GM19035 (cell line): ENCODE data around the gene CFHR1.
"Not testable (repeated sequence)": the region's sequence is repeated elsewhere in the genome, so short reads cannot be mapped to it uniquely, and the experiment has no call there.

ENCODE experiments used
- ATAC-seq: cut with Tn5 transposase; IDR thresholded peaks from one replicate; pipeline ENCODE4 v1.9.1; 2021; ENCODE audit not compliant: unreplicated experiment

The CFHR1 gene

GRCh38 chr1:196819531-196819930, at the start of gene CFHR1:
Gene CFHR1, plus strand, starts transcription at chr1:196819731. Its CDS starts 114 bp downstream, at chr1:196819845.
- ATAC-seq, result not testable (repeated sequence)

DNA sequence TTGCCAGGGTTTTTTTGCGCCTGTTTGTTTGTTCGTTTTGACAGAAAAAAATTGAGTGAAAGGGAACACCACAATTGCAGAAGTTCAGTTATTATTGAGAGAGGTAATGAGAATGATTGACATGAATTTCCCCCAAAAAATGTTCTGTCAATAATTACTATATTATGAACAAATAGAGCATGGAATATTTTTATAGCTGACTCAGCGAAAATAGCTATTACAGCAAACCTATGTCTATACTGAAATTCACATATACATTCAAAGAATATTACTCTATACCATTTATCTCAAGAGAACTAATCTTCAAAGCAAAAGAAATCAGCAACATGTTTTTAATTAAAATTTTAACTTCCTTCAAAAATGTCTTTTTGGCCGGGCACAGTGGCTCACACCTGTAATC, 49.7 kb upstream of the CFHR1 start:
- not testable (repeated sequence) for ATAC-seq

DNA sequence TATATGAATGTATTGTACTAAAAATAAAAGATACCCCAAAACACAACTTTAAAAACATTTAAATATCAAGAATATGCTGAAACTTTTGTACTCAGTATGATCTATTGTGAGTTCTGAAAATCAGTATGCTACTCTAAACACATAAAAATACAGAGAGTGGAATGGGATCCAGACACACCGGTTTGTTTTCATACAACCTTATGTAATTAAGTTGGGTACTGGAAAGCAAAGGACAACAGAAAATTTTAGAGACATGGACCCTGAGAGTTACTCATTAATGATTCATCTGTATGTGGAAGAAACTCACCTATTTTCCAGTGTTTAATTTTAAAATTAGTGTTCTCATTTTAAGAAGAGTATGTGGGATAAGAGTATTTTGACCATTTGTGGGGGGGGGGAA, 45.8 kb upstream of the CFHR1 start:
- ATAC-seq, result no peak

GRCh38 chr1:196774175-196774574, 45.4 kb upstream of the CFHR1 start:
- no peak for ATAC-seq

- peak; percentile 95 for ATAC-seq
These were observed 44.9 kb upstream of the CFHR1 start, which contains the start of gene CFHR3 for GRCh38 chr1:196774603-196775002. Gene CFHR3, plus strand, starts transcription at chr1:196774840. Its CDS starts 47 bp downstream, at chr1:196774887.

- ATAC-seq, result no peak
These were observed 41.9 kb upstream of the CFHR1 start for GRCh38 chr1:196777603-196778002.

DNA sequence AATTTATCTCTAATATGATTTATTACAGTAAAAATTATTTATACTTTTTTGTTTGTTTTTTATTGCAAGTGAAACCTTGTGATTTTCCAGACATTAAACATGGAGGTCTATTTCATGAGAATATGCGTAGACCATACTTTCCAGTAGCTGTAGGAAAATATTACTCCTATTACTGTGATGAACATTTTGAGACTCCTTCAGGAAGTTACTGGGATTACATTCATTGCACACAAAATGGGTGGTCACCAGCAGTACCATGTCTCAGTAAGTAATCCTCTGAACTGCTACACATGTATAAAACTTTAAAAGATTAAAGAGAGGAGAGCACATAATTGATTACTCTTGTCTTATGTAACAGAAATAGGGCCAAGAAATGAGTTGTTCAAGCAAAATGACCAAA, 40.4 kb upstream of the CFHR1 start:
- ATAC-seq, result no peak

- ATAC-seq, result not testable (repeated sequence)
These were observed 28.3 kb upstream of the CFHR1 start for GRCh38 chr1:196791252-196791651.

DNA sequence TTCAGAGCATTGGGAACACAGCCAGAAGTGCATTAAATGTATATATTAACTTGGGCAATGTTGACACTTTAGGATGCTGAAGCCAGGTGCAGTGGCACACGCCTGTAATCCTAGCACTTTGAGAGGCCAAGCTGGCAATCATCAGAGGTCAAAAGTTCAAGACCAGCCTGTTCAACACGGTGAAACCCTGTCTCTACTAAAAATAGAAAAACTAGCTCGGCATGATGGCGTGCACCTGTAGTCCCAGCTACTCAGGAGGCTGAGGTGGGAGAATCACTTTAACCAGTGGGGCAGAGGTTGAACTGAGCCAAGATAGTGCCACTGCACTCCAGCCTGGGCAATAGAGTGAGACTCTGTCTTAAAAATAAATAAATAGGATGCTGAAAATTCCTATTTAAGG, 25.4 kb upstream of the CFHR1 start:
- ATAC-seq, result not testable (repeated sequence)

- ATAC-seq, result no peak
These were observed 21.6 kb upstream of the CFHR1 start for GRCh38 chr1:196797891-196798290.

DNA sequence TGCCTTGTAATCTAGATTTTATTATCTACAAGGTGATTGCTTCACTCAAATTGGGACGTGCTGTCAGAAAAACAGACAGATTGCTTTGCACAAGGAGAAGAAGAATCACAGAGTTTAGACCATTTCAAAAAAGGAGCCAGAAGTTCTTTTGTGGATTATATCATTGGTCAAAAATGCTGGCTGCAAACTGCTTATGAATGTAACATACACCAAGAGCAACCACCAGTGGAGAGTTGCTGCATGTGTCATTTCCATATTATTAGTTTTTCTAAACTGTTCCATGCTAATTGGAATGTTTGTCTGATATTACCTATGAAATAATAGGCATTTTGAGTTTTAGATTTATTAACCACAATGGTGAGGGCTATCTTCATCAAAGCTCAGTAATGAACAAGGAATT, 17.6 kb upstream of the CFHR1 start:
- not testable (repeated sequence) for ATAC-seq

GRCh38 chr1:196808529-196809235, 10.8 kb upstream of the CFHR1 start:
- no peak for ATAC-seq

DNA sequence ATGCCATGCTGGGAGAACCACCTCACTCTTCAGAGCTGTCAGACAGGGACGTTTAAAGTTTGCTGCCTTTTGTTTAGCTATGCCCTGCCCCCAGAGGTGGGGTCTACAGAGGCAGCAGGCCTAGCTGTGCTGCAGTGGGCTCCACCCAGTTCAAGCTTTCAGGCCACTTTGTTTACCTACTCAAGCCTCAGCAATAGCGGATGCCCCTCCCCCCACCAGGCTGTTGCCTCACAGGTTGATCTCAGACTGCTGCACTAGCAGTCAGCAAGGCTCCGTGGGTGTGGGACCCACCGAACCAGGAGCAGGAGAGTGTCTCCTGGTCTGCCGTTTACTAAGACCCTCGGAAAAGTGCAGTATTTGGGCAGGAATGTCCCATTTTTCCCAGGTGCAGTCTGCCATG, 2.1 kb upstream of the CFHR1 start:
- ATAC-seq, result not testable (repeated sequence)

- peak; percentile 100 for ATAC-seq
These were observed 8.3 kb downstream of the CFHR1 start for GRCh38 chr1:196827860-196828259.

- ATAC-seq, result not testable (repeated sequence)
These were observed 30.3 kb downstream of the CFHR1 start for GRCh38 chr1:196849613-196850492.

- no peak for ATAC-seq
These were observed 36.5 kb downstream of the CFHR1 start for GRCh38 chr1:196856053-196856452.

DNA sequence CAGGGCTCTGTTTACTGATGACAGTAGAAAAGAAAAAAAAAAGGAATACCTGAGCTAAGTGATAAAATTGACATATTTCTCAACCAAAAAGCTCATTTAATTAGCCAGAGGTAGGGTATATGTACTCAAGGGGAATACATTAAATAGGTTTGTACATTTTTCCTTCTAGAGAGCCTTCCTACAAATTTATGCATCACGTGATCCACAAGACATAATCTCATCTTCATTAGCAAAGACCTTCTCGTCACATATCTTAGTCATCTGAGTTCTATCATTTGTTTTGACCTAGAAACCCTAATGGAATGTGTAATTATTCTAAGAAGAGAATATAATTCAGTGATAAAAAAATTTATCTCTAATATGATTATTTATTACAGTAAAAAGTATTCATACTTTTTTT, 37.7 kb downstream of the CFHR1 start:
- no peak for ATAC-seq

- ATAC-seq, result no peak
These were observed 39.3 kb downstream of the CFHR1 start for GRCh38 chr1:196858811-196859210.

DNA sequence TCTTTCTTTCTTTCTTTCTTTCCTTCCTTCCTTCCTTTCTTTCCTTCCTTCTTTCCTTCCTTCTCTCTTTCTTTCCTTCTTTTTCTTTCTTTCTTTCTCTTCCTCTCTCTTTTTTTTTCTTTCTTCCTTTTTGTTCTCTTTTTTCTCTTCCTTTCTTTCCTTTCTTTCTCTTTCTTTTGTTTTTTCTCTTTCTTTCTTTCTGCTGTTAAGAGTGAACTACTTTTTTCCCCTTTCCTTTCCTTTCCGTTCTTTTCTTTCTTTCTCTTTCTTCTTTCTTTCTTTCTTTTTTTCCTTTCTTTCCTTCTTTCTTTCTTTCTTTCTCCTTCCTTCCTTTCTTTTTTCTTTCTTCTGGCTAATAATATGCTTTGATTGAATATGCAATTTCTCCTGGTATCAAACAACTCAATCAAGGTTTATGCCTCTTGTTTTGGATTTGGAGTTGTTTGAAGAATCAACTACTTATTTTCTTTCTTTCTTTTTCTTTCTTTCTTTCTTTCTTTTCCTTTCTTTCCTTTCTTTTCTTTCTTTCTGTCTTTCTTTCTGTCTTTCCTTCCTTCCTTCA, 40.9 kb downstream of the CFHR1 start:
- ATAC-seq, result no peak

GRCh38 chr1:196861429-196861828, 41.9 kb downstream of the CFHR1 start:
- ATAC-seq, result no peak

DNA sequence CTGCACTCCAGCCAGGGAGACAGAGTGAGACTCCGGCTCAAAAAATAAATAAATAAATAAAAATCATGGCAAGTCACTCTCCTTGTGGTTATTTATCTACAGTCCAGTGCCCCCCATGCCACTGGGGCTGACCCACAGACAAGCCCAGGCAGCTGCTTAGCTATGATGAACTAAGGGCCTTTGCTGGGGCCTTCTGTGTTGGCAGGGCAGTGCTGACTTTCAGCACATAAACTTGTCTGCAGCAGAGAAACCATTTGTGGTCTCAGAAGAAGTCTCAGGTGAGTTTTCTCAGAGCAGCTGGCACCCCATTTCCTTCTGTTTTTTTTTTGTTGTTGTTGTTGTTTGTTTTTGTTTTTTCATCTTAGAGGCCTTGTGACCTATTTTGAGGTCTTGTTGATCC, 47.4 kb downstream of the CFHR1 start:
- no peak for ATAC-seq

DNA sequence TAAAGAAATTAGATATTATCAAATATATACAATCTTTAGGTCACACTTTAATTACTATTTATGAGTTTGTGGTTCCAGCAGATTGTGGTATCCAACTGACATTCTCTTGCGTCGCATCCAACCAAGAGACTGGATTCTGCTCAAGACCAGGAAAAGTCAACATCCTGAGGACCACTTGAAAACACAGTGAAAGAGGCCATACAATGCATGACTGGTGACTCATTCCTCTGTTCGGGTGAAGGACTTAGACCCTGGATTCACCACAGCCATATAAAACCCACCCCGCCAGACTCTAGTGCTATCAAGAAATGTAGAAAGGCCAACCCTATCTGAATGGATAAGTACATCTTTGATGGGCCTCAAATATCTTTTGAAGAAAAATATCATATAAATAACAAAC, 53.9 kb downstream of the CFHR1 start:
- no peak for ATAC-seq
